NCI-H1092 (cell line): ENCODE results near the gene ANO1.

Experiments used
- DNase-seq: peaks from one replicate; lab custom pipeline; 2025; lab: John Stamatoyannopoulos, UW

Gene ANO1

GRCh38 chr11:70097783-70098563 is 19.9 kb downstream of the ANO1 start:
- DNase-seq: no peak

- no peak for DNase-seq
Measured at GRCh38 chr11:70098936-70099335, 20.8 kb downstream of the ANO1 start.

GRCh38 chr11:70099578-70100279 is 21.6 kb downstream of the ANO1 start:
- no peak for DNase-seq

GRCh38 chr11:70100280-70100603 is 22.1 kb downstream of the ANO1 start:
- DNase-seq: no peak

- no peak for DNase-seq
Measured at GRCh38 chr11:70100791-70101190, 22.7 kb downstream of the ANO1 start.

GRCh38 chr11:70103256-70103975 is 25.3 kb downstream of the ANO1 start:
- DNase-seq: no peak

GRCh38 chr11:70104419-70104818 is 26.3 kb downstream of the ANO1 start:
- no peak for DNase-seq

- no peak for DNase-seq
Measured at GRCh38 chr11:70104961-70105360, 26.8 kb downstream of the ANO1 start.

- DNase-seq: no peak
Measured at GRCh38 chr11:70105369-70105754, 27.2 kb downstream of the ANO1 start.

- DNase-seq: no peak
Measured at GRCh38 chr11:70105755-70106571, 27.8 kb downstream of the ANO1 start.

GRCh38 chr11:70106757-70107156 is 28.6 kb downstream of the ANO1 start:
- no peak for DNase-seq

GRCh38 chr11:70107191-70107590 is 29.1 kb downstream of the ANO1 start:
- no peak for DNase-seq

GRCh38 chr11:70107756-70108155 is 29.6 kb downstream of the ANO1 start:
- DNase-seq: no peak

GRCh38 chr11:70108250-70108649 is 30.1 kb downstream of the ANO1 start:
- DNase-seq: no peak

- no peak for DNase-seq
Measured at GRCh38 chr11:70109006-70109405, 30.9 kb downstream of the ANO1 start.

- no peak for DNase-seq
Measured at GRCh38 chr11:70109903-70110302, 31.8 kb downstream of the ANO1 start.

GRCh38 chr11:70110538-70111055 is 32.5 kb downstream of the ANO1 start:
- no peak for DNase-seq

GRCh38 chr11:70111269-70112016 is 33.3 kb downstream of the ANO1 start:
- no peak for DNase-seq

- no peak for DNase-seq
Measured at GRCh38 chr11:70112017-70112434, 33.9 kb downstream of the ANO1 start.

GRCh38 chr11:70113801-70114200 is 35.7 kb downstream of the ANO1 start:
- DNase-seq: no peak

GRCh38 chr11:70115778-70116177 is 37.7 kb downstream of the ANO1 start:
- DNase-seq: no peak
